Right lobe of liver (tissue), 6 donors: Measurements from ENCODE around the gene MYO18A. TPM values are rescaled to one million over a fixed set of nuclear protein-coding genes. Genes with fewer than 3 reads are reported as not detected.

Source experiments
- ATAC-seq, 4 donors: fragments of 200-7000 bp; cut with Tn5 transposase; one replicate each; pipeline ENCODE4 v1.9.1; 2020; ENCODE audit warnings: mild to moderate bottlenecking in 4 of 4, moderate library complexity in 4 of 4
- DNase-seq, 3 donors: peaks; one replicate each; pipeline ENCODE4 v3.0.0-alpha.2; 2020
- H3K27ac ChIP-seq, 3 donors: fragments of 200-600 bp; one replicate each; pipeline ENCODE4 v1.8.0; 2022
- H3K27me3 ChIP-seq, 2 donors: fragments of 200-600 bp; one replicate each; pipeline ENCODE4 v1.8.0; 2022
- H3K36me3 ChIP-seq, 4 donors: fragments of 200-600 bp; sonication (generic) in 1 of 4; one replicate each; pipeline versions ENCODE4 v1.5.1 to v1.8.0; 2017 to 2022; ENCODE audit warnings: control low read depth in 1 of 4
- H3K4me1 ChIP-seq, 4 donors: fragments of 200-600 bp; sonication (generic) in 1 of 4; one replicate each; pipeline versions ENCODE4 v1.5.1 to v1.8.0; 2017 to 2022; ENCODE audit warnings: control low read depth in 1 of 4
- H3K4me3 ChIP-seq, 3 donors: fragments of 200-600 bp; one replicate each; pipeline ENCODE4 v1.8.0; 2022
- H3K9me3 ChIP-seq, 4 donors: fragments of 200-600 bp; sonication (generic) in 1 of 4; one replicate each; pipeline versions ENCODE4 v1.5.1 to v1.8.0; 2017 to 2022; ENCODE audit warnings: control low read depth in 1 of 4
- POLR2A ChIP-seq: fragments of 450-650 bp; IDR thresholded peaks from one replicate; pipeline ENCODE4 v1.6.1; 2017; ENCODE audit warnings: antibody characterized with exemption, mild to moderate bottlenecking
- WGBS: methylation state at CpG from one replicate; pipeline ENCODE4 v1.1.6; 2018; ENCODE audit warnings: low coverage, low lambda C conversion rate; ENCODE audit not compliant: insufficient coverage; ENCODE audit errors: missing lambda C conversion rate; 5-methylcytosine and 5-hydroxymethylcytosine counted together
- intact Hi-C, 2 donors: fragments of 100-400 bp; cut with DNase I; formaldehyde crosslinking; loops; one replicate each; pipeline versions ENCODE4 v1.11.2 to v1.14.1; 2022
- total RNA-seq, 6 experiments: library from RNA; depleted of rRNA in 2 of 6; stranded (reverse); fragments of >200 nt in 2 of 6; fragmentation: NEBNext Ultra II Directional in 3 of 6; extraction: Animal tissue kit (Norgen Biotek cat#: 25700) in 3 of 6; gene quantifications; one replicate each; pipeline versions ENCODE4 v1.1.0 to v1.2.4, GENCODE V29; 2016 to 2023
- TF ChIP-seq, protein P1 (sequence below), 4 donors: fragments of 200-600 bp in 3 of 4; fragments of 450-650 bp in 1 of 4; IDR thresholded peaks; one replicate each; pipeline versions ENCODE4 v1.5.1 to v1.8.0; 2016 to 2022; ENCODE audit warnings: antibody characterized with exemption in 4 of 4, mild to moderate bottlenecking in 2 of 4
- donor health status: DM: no; HTN: yes; CAD: no.
- donor health status: DM: no; HTN: no; CAD: no.
- donor health status: DM: no; HTN: no; CAD: no.
- donor health status: DM: no; HTN: yes; CAD: no.
- donor health status: DM: no; HTN: yes; CAD: no.

Gene MYO18A
- total RNA-seq, 6 experiments from 2014 or later, result 50.1 to 98.2 (median 81.8) TPM

- TF ChIP-seq POLR2A, result no peak
- TF ChIP-seq, protein P1, sequence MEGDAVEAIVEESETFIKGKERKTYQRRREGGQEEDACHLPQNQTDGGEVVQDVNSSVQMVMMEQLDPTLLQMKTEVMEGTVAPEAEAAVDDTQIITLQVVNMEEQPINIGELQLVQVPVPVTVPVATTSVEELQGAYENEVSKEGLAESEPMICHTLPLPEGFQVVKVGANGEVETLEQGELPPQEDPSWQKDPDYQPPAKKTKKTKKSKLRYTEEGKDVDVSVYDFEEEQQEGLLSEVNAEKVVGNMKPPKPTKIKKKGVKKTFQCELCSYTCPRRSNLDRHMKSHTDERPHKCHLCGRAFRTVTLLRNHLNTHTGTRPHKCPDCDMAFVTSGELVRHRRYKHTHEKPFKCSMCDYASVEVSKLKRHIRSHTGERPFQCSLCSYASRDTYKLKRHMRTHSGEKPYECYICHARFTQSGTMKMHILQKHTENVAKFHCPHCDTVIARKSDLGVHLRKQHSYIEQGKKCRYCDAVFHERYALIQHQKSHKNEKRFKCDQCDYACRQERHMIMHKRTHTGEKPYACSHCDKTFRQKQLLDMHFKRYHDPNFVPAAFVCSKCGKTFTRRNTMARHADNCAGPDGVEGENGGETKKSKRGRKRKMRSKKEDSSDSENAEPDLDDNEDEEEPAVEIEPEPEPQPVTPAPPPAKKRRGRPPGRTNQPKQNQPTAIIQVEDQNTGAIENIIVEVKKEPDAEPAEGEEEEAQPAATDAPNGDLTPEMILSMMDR (IDR thresholded peaks at IDR 0.05), result no peak
- ATAC-seq (peak in 3 of 4 donors; percentile 14 to 47 (median 46)), DNase-seq (peak in 1 of 3 donors; percentile 39)
- H3K4me1 ChIP-seq, result no peaks in the 10 kb centered on the region
- intact Hi-C loops, result no loop called here
- WGBS, result 49% methylated on average over 9 of the region's 10 CpGs
- H3K27me3 ChIP-seq, result no peaks in the 10 kb centered on the region
- H3K4me3 ChIP-seq, result no peak overlapping the region
- H3K9me3 ChIP-seq, result no peaks in the 10 kb centered on the region
- H3K36me3 ChIP-seq, result no peaks in the 10 kb centered on the region
- H3K27ac ChIP-seq, result no peak overlapping the region
These were observed 15.4 kb upstream of the MYO18A start for GRCh38 chr17:29195465-29196081.

DNA sequence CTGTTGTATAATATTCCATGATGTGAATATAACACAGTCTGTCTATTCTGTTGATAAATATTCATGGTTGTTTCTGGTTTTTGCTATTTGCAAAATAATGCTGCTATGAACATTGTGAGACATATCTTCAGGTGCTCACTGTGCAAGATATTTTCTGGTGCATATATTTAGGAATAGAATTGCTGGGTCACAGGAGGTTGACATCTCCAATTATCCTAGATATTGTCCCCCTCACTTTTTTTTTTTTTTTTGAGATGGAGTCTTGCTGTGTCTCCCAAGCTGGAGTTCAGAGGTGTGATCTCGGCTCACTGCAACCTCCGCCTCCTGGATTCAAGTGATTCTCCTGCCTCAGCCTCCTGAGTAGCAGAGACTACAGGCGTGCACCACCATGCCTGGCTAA, 14.5 kb upstream of the MYO18A start:
- no peaks in the 10 kb centered on the region for H3K4me1 ChIP-seq
- DNase-seq, result no peak
- H3K27ac ChIP-seq, result no peak overlapping the region
- no peaks in the 10 kb centered on the region for H3K36me3 ChIP-seq
- 89% methylated on average over 3 of the region's 3 CpGs for WGBS
- no peaks in the 10 kb centered on the region for H3K27me3 ChIP-seq
- intact Hi-C loops, result no loop called here
- H3K4me3 ChIP-seq, result no peak overlapping the region
- TF ChIP-seq POLR2A, result no peak
- TF ChIP-seq, protein P1 (IDR thresholded peaks at IDR 0.05), result no peak
- no peaks in the 10 kb centered on the region for H3K9me3 ChIP-seq
- no peak for ATAC-seq

DNA sequence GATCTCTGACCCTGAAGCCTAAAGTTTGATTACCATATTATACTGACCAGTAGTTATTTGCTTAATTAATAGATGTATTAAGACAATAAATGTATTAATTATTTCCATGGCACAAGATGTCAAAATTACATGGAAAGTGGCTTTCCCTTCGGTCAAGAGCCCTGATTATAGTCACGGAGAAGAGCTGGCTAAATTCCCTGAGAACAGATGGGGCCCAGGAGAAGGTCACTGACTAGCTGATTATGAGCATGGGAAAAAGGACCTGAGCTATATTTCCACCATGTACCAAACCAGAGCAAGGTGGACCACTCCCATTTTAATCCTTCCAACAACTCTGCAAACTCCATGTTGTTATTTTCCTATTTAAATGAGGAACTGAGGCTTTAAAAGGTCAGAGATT, 12.9 kb upstream of the MYO18A start:
- WGBS, result 81% methylated on average over 2 of the region's 2 CpGs
- intact Hi-C loops, result no loop called here

DNA sequence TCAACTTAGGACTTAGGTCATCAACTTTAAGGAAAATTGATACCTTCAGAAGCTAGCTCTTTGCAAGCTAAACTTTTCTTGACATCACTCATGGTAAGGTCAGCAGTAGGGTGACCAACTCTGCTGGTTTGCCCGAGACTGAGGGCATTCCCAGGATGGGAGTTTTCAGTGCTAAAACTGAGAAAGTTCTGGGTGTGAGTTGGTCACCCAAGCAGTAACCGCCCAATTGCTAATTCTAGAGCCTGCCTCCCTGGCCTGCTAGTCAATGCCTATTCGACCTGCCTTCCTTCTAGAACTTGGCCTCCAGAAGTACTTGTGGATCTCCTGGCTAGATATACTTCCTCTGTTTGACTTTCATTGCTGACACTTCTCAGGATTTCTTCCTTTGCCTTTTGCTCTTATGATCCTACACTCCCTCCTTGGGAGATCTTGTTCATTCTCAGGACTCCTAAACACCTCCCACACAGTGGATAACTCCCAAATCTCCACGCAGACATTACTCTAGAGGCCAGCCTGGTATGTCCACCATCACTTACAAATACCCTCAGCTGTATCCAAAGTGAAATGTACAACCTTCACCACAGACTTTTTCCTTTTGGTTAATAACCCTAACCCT, 10.5 kb upstream of the MYO18A start:
- no peaks in the 10 kb centered on the region for H3K4me1 ChIP-seq
- intact Hi-C loops, result no loop called here
- H3K4me3 ChIP-seq, result no peak overlapping the region
- no peaks in the 10 kb centered on the region for H3K9me3 ChIP-seq
- H3K27ac ChIP-seq, result no peak overlapping the region
- no peaks in the 10 kb centered on the region for H3K27me3 ChIP-seq
- ATAC-seq (no peak), DNase-seq (peak in 1 of 3 donors; percentile 13)
- H3K36me3 ChIP-seq, result no peaks in the 10 kb centered on the region
- WGBS, result 71% methylated on average over 4 of the region's 4 CpGs
- TF ChIP-seq POLR2A, result no peak
- TF ChIP-seq, protein P1 (IDR thresholded peaks at IDR 0.05), result no peak

More for the DNA sequence above, 12.9 kb upstream of the MYO18A start:
- no peaks in the 10 kb centered on the region for H3K4me1 ChIP-seq
- no peak for ATAC-seq
- no peaks in the 10 kb centered on the region for H3K27me3 ChIP-seq
- no peak overlapping the region for H3K4me3 ChIP-seq
- H3K36me3 ChIP-seq, result no peaks in the 10 kb centered on the region
- H3K9me3 ChIP-seq, result no peaks in the 10 kb centered on the region
- TF ChIP-seq POLR2A, result no peak
- DNase-seq, result no peak
- H3K27ac ChIP-seq, result no peak overlapping the region

- Histone ChIP-seq H3K27ac (no peak overlapping the region), H3K36me3 (no peaks in the 10 kb centered on the region), H3K27me3 (no peaks in the 10 kb centered on the region), H3K4me3 (no peak overlapping the region), H3K9me3 (no peaks in the 10 kb centered on the region), H3K4me1 (no peaks in the 10 kb centered on the region)
- intact Hi-C loops, result no loop called here
- ATAC-seq (no peak), DNase-seq (peak in 1 of 3 donors; percentile 13)
- WGBS, result 94% methylated on average over 2 of the region's 2 CpGs
- no peak for TF ChIP-seq POLR2A
These were observed 9.8 kb upstream of the MYO18A start for GRCh38 chr17:29190039-29190438.
